GM12878 (cell line): ENCODE measurements around the gene LGALS9C.
"Not testable (repeated sequence)": the region's sequence is repeated elsewhere in the genome, so short reads cannot be mapped to it uniquely, and the experiment has no call there.

ENCODE experiments used
- EGR1 ChIP-seq, 2 experiments: IDR thresholded peaks; 1 replicate in 1 of 2; 2 replicates in 1 of 2; pipeline ENCODE4 v1.6.1; 2011 to 2012; ENCODE audit warnings: low read depth in 2 of 2, low read length in 2 of 2, borderline replicate concordance in 1 of 2, mild to moderate bottlenecking in 1 of 2, moderate library complexity in 1 of 2
- FOS ChIP-seq: IDR thresholded peaks from 3 replicates; pipeline ENCODE4 v1.6.1; 2011; ENCODE audit warnings: borderline replicate concordance; ENCODE audit not compliant: insufficient read length; ENCODE audit errors: extremely low read depth
- FOXM1 ChIP-seq: IDR thresholded peaks from 2 replicates; pipeline ENCODE4 v1.6.1; 2012; ENCODE audit warnings: low read depth, mild to moderate bottlenecking, inconsistent platforms, low read length, moderate library complexity
- MAX ChIP-seq: IDR thresholded peaks from 2 replicates; pipeline ENCODE4 v1.6.1; 2012; ENCODE audit warnings: low read depth, low read length, improper control_type of control experiment
- NFYA ChIP-seq: IDR thresholded peaks from 2 replicates; pipeline ENCODE4 v1.6.1; 2011; ENCODE audit warnings: low read depth, mild to moderate bottlenecking, low read length, improper control_type of control experiment, borderline replicate concordance
- POLR2A ChIP-seq: IDR thresholded peaks from 2 replicates; pipeline ENCODE4 v1.6.1; 2011; ENCODE audit warnings: low read depth, mild to moderate bottlenecking, low read length
- POLR2AphosphoS5 ChIP-seq: IDR thresholded peaks from 2 replicates; pipeline ENCODE4 v1.6.1; 2011; ENCODE audit warnings: mild to moderate bottlenecking, low read length, inconsistent platforms
- RAD21 ChIP-seq: IDR thresholded peaks from 2 replicates; pipeline ENCODE4 v1.6.1; 2011; ENCODE audit warnings: mild to moderate bottlenecking, low read depth, low read length, moderate library complexity; ENCODE audit not compliant: insufficient read depth
- SP1 ChIP-seq: IDR thresholded peaks from one replicate; pipeline ENCODE4 v1.6.1; 2011; ENCODE audit warnings: low read depth, low read length
- STAT3 ChIP-seq: IDR thresholded peaks from 2 replicates; pipeline ENCODE4 v1.6.1; 2011; ENCODE audit warnings: low read depth, low read length, improper control_type of control experiment
- TCF12 ChIP-seq: IDR thresholded peaks from 2 replicates; pipeline ENCODE4 v1.6.1; 2011; ENCODE audit warnings: low read depth, mild to moderate bottlenecking, low read length
- USF2 ChIP-seq: IDR thresholded peaks from 2 replicates; pipeline ENCODE4 v1.6.1; 2011; ENCODE audit warnings: low read depth, low read length, improper control_type of control experiment, borderline replicate concordance
- TF ChIP-seq, protein P1 (sequence below): fragments of 450-650 bp; IDR thresholded peaks from 2 replicates; pipeline ENCODE4 v1.6.1; 2017; ENCODE audit warnings: mild to moderate bottlenecking, moderate library complexity
- TF ChIP-seq, protein P2 (sequence below), 3 experiments: IDR thresholded peaks in 2 of 3; conservative IDR thresholded peaks in 1 of 3; 2 replicates each; pipeline ENCODE4 v1.5.1; 2011; ENCODE audit warnings: low read depth in 3 of 3, low read length in 3 of 3, mild to moderate bottlenecking in 3 of 3, control low read depth in 2 of 3, moderate library complexity in 2 of 3, inconsistent platforms in 1 of 3, mixed read lengths in 1 of 3; ENCODE audit not compliant: control insufficient read depth in 2 of 3, insufficient read depth in 1 of 3; ENCODE audit errors: extremely low read depth in 1 of 3

GRCh38 chr17:18494250-18494768 is 17.7 kb downstream of the LGALS9C start:
- TF ChIP-seq, protein P1, sequence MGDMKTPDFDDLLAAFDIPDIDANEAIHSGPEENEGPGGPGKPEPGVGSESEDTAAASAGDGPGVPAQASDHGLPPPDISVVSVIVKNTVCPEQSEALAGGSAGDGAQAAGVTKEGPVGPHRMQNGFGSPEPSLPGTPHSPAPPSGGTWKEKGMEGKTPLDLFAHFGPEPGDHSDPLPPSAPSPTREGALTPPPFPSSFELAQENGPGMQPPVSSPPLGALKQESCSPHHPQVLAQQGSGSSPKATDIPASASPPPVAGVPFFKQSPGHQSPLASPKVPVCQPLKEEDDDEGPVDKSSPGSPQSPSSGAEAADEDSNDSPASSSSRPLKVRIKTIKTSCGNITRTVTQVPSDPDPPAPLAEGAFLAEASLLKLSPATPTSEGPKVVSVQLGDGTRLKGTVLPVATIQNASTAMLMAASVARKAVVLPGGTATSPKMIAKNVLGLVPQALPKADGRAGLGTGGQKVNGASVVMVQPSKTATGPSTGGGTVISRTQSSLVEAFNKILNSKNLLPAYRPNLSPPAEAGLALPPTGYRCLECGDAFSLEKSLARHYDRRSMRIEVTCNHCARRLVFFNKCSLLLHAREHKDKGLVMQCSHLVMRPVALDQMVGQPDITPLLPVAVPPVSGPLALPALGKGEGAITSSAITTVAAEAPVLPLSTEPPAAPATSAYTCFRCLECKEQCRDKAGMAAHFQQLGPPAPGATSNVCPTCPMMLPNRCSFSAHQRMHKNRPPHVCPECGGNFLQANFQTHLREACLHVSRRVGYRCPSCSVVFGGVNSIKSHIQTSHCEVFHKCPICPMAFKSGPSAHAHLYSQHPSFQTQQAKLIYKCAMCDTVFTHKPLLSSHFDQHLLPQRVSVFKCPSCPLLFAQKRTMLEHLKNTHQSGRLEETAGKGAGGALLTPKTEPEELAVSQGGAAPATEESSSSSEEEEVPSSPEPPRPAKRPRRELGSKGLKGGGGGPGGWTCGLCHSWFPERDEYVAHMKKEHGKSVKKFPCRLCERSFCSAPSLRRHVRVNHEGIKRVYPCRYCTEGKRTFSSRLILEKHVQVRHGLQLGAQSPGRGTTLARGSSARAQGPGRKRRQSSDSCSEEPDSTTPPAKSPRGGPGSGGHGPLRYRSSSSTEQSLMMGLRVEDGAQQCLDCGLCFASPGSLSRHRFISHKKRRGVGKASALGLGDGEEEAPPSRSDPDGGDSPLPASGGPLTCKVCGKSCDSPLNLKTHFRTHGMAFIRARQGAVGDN: not testable (repeated sequence)
- not testable (repeated sequence) for TF ChIP-seq POLR2A; EGR1 (IDR thresholded peaks at IDR 0.05; ENCODE audit: borderline replicate concordance in 1 of 2, low read depth in 2 of 2, low read length in 2 of 2); FOS; POLR2AphosphoS5; RAD21; USF2; TCF12; SP1; MAX; FOXM1; STAT3; NFYA
- TF ChIP-seq, protein P2, sequence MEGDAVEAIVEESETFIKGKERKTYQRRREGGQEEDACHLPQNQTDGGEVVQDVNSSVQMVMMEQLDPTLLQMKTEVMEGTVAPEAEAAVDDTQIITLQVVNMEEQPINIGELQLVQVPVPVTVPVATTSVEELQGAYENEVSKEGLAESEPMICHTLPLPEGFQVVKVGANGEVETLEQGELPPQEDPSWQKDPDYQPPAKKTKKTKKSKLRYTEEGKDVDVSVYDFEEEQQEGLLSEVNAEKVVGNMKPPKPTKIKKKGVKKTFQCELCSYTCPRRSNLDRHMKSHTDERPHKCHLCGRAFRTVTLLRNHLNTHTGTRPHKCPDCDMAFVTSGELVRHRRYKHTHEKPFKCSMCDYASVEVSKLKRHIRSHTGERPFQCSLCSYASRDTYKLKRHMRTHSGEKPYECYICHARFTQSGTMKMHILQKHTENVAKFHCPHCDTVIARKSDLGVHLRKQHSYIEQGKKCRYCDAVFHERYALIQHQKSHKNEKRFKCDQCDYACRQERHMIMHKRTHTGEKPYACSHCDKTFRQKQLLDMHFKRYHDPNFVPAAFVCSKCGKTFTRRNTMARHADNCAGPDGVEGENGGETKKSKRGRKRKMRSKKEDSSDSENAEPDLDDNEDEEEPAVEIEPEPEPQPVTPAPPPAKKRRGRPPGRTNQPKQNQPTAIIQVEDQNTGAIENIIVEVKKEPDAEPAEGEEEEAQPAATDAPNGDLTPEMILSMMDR (IDR thresholded peaks at IDR 0.05 in 2 of 3, conservative IDR thresholded peaks at IDR 0.05 in 1 of 3; ENCODE audit: control insufficient read depth in 2 of 3, extremely low read depth in 1 of 3, insufficient read depth in 1 of 3, low read depth in 3 of 3, low read length in 3 of 3): not testable (repeated sequence)
